AG09309 (cell line): ENCODE measurements around the gene POM121.
"Not testable (repeated sequence)": the region's sequence is repeated elsewhere in the genome, so short reads cannot be mapped to it uniquely, and the experiment has no call there.

Source experiments
- DNase-seq: peaks from one replicate; pipeline ENCODE4 v3.0.0-alpha.2; 2010; ENCODE audit warnings: low read depth
- H3K4me3 ChIP-seq: 2 replicates; pipeline ENCODE4 v1.5.1; 2011; ENCODE audit warnings: mild to moderate bottlenecking, low read depth, low read length, moderate library complexity; ENCODE audit not compliant: control insufficient read depth

The POM121 gene

DNA sequence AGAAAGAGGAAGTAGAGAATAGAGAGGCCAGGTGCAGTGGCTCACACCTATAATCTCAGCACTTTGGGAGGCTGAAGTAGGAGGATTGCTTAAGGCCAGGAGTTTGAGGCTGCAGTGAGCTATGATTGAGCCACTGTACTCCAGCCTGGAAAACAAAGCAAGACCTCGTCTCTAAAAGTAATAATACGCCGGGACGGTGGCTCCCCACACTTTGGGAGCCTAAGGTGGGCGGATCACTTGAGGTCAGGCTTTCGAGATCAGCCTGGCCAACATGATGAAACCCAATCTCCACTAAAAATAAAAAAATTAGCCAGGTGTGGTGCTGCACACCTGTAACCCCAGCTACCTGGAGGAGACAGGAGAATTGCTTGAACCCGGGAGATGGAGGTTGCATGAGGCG lies 70.6 kb downstream of the POM121 start:
- DNase-seq: not testable (repeated sequence)

DNA sequence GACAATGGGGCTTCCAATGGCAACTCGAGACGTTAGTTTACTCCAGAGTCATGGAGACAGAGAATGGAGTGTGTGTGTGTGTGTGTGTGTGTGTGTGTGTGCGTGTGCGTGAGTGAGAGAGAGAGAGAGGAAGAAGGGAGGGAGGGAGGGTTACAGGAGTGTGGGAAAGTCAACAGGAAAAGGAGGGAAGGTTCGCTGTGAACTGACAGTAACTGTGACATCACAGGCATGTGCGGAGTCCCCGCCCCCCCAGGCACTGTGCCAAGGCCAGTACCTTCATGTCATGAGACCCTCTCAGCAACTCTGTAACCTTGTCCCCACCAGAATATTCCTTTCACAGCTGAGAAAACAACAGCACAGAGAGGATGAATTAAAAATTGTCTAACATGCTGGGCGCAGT lies 72.6 kb downstream of the POM121 start:
- DNase-seq, H3K4me3 ChIP-seq: not testable (repeated sequence)

More for the DNA sequence above, 70.6 kb downstream of the POM121 start:
- not testable (repeated sequence) for H3K4me3 ChIP-seq

DNA sequence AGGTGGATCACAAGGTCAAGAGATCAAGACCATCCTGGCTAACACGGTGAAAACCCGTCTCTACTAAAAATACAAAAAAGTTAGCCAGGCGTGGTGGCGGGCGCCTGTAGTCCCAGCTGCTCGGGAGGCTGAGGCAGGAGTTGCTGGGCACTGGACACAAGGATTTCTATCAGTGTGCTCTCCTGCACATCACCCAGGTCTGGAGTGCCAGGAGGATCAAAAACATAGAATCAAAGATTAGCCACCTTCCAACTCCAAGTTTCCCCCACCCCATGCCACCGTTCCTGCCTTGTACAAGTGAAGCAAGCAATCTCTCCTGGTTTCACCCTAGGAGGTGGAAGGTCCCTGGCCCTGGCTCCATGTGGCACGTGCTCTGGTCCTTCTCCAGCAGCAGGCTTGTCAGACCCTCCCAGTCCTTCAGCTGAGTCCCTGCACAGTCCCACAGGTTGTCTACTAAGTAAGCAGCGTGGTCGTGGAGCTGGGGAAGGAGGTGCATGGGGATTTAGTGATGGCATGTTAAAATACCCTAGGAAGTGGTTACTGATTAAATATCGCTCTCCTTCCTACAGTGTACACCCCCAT lies 73.1 kb downstream of the POM121 start:
- H3K4me3 ChIP-seq, DNase-seq: not testable (repeated sequence)
